Natural killer cell (primary cell): ENCODE measurements around the gene TUBA3D. TPM values are rescaled to one million over a fixed set of nuclear protein-coding genes. Genes with fewer than 3 reads are reported as not detected.
"Not testable (repeated sequence)": the region's sequence is repeated elsewhere in the genome, so short reads cannot be mapped to it uniquely, and the experiment has no call there.

Experiments
- ATAC-seq, 3 donors: fragments of 150-1000 bp in 2 of 3; fragments of 200-7000 bp in 1 of 3; cut with Tn5 transposase; 1 replicate in 1 of 3; 2 replicates in 2 of 3; pipeline ENCODE4 v1.10.0; 2021; ENCODE audit warnings: mild to moderate bottlenecking in 2 of 3, moderate library complexity in 2 of 3
- DNase-seq, 2 donors: peaks; one replicate each; pipeline versions ENCODE4 v3.0.0 to v3.0.0-alpha.2; 2013 to 2021; ENCODE audit warnings: mixed read lengths in 1 of 2
- H3K27ac ChIP-seq: one replicate; pipeline ENCODE4 v1.5.1; 2013; ENCODE audit warnings: mild to moderate bottlenecking, low read length
- H3K27me3 ChIP-seq: one replicate; pipeline ENCODE4 v1.6.1; 2013; ENCODE audit warnings: low read length; ENCODE audit not compliant: control insufficient read depth, insufficient read depth
- H3K36me3 ChIP-seq: one replicate; pipeline ENCODE4 v1.6.1; 2013; ENCODE audit warnings: low read length; ENCODE audit not compliant: control insufficient read depth, insufficient read depth
- H3K4me1 ChIP-seq: one replicate; pipeline ENCODE4 v1.6.1; 2013; ENCODE audit warnings: low read length; ENCODE audit not compliant: control insufficient read depth, insufficient read depth
- H3K4me3 ChIP-seq: one replicate; pipeline ENCODE4 v1.5.1; 2013; ENCODE audit warnings: low read length
- H3K9me3 ChIP-seq: one replicate; pipeline ENCODE4 v1.6.1; 2013; ENCODE audit warnings: low read length; ENCODE audit not compliant: control insufficient read depth, insufficient read depth
- H3K27ac Mint-ChIP-seq, 2 donors: one replicate each; pipeline ENCODE4 v1.8.0; 2022; ENCODE audit warnings: mild to moderate bottlenecking in 2 of 2, mixed read lengths in 2 of 2, moderate library complexity in 1 of 2
- H3K27me3 Mint-ChIP-seq, 2 donors: one replicate each; pipeline ENCODE4 v1.8.0; 2022; ENCODE audit warnings: low read depth in 2 of 2, mixed read lengths in 2 of 2
- H3K36me3 Mint-ChIP-seq: one replicate; pipeline ENCODE4 v1.8.0; 2022; ENCODE audit warnings: mixed read lengths
- H3K4me1 Mint-ChIP-seq, 2 donors: one replicate each; pipeline ENCODE4 v1.8.0; 2022; ENCODE audit warnings: mixed read lengths in 2 of 2
- H3K4me3 Mint-ChIP-seq: one replicate; pipeline ENCODE4 v1.8.0; 2022; ENCODE audit warnings: mild to moderate bottlenecking, moderate library complexity, mixed read lengths
- H3K9me3 Mint-ChIP-seq, 2 donors: one replicate each; pipeline ENCODE4 v1.8.0; 2022; ENCODE audit warnings: mixed read lengths in 2 of 2
- WGBS: methylation state at CpG from one replicate; pipeline ENCODE4 v1.1.7; 2013; ENCODE audit warnings: missing lambda C conversion rate; ENCODE audit not compliant: insufficient coverage; 5-methylcytosine and 5-hydroxymethylcytosine counted together
- intact Hi-C: fragments of 100-400 bp; cut with micrococcal nuclease; formaldehyde crosslinking; loops from one replicate; pipeline ENCODE4 v1.14.2; 2022
- total RNA-seq, 4 donors: library from RNA; stranded (reverse); fragments of 120-200 nt in 1 of 4; gene quantifications; one replicate each; pipeline versions ENCODE4 v1.2.3 to v1.2.4, GENCODE V29; 2013 to 2022
- TF ChIP-seq, protein P1 (sequence below): fragments of 200-600 bp; IDR thresholded peaks from one replicate; pipeline ENCODE4 v1.8.0; 2022; ENCODE audit warnings: antibody characterized with exemption

Gene TUBA3D
- total RNA-seq, 3 donors from 2014 or later (not counting 1 experiment from before 2014, with no cell fraction given), result not detected

DNA sequence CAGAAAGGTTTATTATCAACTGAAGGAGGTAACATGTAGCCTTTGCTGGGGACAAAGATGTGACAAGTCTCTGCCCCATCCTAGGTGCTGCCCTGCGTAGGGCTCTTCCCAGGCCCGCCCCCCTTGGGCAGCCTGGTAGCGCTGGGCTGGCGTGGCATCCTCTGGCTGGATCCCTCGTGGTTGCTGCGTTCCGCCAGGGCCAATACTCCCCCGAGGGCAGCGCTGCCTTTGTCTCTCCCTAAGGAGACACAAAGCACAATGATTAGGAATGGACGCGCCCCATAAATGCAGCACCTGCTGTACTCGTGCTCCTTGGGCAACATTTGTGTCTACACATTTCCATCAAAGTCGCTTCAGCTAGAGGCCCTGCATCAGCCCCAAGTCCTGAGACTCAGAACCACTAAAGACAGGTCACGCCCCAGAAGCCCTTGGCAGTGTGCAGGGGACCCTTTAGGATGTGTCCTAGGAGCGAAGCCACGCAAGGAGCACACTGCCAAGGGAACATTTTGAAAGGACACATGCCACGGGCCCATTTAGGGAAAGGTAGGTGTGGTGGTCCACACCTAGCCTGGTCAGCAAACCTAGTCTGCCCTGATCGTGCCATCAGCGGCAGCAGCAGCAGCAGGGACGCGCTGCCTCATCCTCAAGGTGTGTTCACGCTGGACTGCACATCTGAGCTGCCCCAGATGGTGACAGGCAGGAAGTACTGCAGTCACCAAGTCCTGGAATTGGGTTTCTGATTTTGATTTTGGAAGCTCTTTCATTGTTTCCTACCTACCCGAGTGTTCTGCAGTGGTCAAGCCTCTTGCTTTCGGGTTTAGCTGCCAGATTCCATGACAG, 8.3 kb downstream of the TUBA3D start:
- H3K4me1 Mint-ChIP-seq, ATAC-seq, H3K36me3 ChIP-seq, DNase-seq, H3K27ac ChIP-seq, H3K27me3 Mint-ChIP-seq, H3K9me3 ChIP-seq, H3K4me1 ChIP-seq, H3K4me3 ChIP-seq, H3K27ac Mint-ChIP-seq, intact Hi-C loops, H3K27me3 ChIP-seq, H3K9me3 Mint-ChIP-seq, H3K4me3 Mint-ChIP-seq, H3K36me3 Mint-ChIP-seq: not testable (repeated sequence)
- WGBS, result 97% methylated on average over 18 of the region's 24 CpGs

DNA sequence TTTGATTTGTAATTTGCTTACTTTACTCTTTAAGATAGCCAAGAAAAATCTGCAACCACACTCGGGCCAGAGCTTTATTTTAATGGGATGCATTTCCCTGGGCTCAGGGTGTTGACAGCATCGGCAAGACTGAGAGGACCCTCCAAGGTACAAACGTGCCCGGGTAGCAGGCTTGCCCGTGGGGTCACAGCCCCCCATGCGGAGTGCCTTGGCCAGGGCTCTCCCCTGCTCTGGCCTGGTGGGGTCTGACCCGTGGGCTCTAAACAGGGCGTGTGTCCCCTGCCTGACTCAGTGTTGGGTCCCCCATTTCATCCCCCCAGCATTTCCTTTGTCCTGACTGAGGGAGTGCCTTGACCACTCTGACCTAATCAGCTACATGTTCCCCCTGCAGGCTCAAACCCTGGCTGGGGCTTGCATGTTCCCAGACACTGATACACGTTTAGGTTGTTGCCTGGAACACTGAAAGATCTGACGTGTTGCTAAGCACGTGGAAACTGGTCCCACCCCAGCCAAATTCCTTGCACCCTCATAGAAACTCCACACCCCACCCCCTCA, 9.1 kb downstream of the TUBA3D start:
- H3K27ac Mint-ChIP-seq, H3K4me3 ChIP-seq, H3K27ac ChIP-seq, DNase-seq, H3K4me1 ChIP-seq, H3K36me3 ChIP-seq, H3K9me3 ChIP-seq, H3K4me1 Mint-ChIP-seq, H3K9me3 Mint-ChIP-seq, H3K27me3 Mint-ChIP-seq, ATAC-seq, H3K27me3 ChIP-seq, H3K36me3 Mint-ChIP-seq, H3K4me3 Mint-ChIP-seq, intact Hi-C loops: not testable (repeated sequence)
- 91% methylated on average over 10 of the region's 11 CpGs for WGBS

DNA sequence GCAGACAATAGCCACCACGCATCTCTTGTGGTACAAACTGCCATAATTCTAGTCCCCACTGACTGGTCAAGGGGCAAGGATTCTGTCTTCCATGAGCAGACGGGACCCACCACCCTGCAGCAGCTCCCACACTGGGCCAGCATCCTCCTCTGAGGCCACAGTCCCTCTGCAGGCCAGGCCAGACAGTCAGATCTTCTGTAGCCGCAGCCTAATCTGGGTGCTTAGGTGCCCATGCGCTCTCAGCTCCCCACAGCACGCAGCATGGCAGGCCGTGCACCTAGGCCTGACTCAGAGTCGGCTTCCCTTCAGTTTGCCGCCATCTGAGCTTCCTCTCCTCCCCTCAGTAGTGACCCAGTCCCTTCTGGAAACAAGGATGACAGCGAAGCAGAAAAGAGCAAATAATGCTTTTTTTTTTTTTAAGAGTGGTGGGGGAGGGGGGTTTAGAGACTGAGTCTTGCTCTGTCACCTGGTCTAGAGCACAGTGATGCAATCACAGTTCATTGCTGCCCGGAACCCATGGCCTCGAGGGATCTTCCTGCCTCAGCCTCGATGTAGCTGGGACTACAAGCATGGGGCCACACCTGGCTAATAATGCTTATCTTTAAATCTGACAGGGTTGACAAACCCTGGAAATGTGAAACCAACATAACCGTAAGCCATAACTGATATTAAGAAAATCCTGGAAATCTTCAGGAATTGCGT, 10.4 kb downstream of the TUBA3D start:
- H3K9me3 ChIP-seq, DNase-seq, H3K27me3 Mint-ChIP-seq, H3K36me3 ChIP-seq, H3K36me3 Mint-ChIP-seq, H3K27ac ChIP-seq, H3K4me3 Mint-ChIP-seq, H3K4me3 ChIP-seq, H3K27ac Mint-ChIP-seq, ATAC-seq, H3K9me3 Mint-ChIP-seq, H3K27me3 ChIP-seq, intact Hi-C loops: not testable (repeated sequence)
- 97% methylated on average over 13 of the region's 14 CpGs for WGBS
- peaks cover 16% of the 10 kb centered on the region for H3K4me1 ChIP-seq
- peaks cover 7 to 21% of the 10 kb centered on the region in 2 donors for H3K4me1 Mint-ChIP-seq

DNA sequence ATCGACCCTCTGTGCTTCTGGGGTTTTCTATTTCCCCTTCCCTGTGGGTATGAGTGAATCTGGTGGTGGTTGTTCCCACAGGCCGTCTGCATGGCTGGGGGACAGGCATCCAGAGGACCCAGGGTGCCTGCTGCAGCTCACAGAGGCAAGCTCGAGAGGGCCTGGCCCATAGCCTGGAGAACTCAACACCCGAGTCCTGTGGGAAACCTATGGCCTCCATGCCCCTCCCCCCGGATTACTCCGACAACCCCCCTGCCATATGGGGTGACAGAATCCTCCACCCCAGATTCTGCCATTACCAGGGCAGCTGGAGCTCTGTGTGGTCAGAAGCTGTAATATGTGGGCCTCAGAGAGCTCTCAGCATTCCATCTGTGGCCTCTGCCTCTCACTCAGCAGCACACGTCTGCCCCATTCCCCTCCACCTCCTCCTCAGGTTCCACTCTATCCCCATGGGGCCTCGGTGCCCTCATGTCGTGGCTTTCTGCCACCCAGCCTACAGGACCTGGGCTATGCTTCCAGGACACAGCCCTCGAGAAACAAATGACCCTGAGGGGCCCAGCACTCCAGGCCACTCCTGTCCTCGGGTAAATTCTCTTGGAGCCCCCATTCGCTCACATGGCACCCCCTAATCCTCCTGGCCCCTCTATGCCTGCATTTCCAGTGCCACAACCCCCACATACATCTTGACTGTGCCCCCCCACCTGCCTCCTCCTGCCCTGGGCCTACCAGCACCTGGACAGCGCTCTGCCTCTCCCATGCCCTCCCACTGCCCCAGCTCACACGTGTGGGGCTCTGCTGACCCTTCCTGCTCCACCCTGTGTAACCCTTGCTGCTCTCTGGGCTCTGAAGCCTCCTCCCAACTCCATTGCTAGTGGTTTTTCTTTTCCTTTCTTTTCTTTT, 12.6 kb downstream of the TUBA3D start:
- intact Hi-C loops, result no loop called here
- no peak overlapping the region for H3K4me3 Mint-ChIP-seq
- no peaks in the 10 kb centered on the region for H3K36me3 ChIP-seq
- no peaks in the 10 kb centered on the region for H3K27me3 ChIP-seq
- no peaks in the 10 kb centered on the region for H3K36me3 Mint-ChIP-seq
- TF ChIP-seq, protein P1, sequence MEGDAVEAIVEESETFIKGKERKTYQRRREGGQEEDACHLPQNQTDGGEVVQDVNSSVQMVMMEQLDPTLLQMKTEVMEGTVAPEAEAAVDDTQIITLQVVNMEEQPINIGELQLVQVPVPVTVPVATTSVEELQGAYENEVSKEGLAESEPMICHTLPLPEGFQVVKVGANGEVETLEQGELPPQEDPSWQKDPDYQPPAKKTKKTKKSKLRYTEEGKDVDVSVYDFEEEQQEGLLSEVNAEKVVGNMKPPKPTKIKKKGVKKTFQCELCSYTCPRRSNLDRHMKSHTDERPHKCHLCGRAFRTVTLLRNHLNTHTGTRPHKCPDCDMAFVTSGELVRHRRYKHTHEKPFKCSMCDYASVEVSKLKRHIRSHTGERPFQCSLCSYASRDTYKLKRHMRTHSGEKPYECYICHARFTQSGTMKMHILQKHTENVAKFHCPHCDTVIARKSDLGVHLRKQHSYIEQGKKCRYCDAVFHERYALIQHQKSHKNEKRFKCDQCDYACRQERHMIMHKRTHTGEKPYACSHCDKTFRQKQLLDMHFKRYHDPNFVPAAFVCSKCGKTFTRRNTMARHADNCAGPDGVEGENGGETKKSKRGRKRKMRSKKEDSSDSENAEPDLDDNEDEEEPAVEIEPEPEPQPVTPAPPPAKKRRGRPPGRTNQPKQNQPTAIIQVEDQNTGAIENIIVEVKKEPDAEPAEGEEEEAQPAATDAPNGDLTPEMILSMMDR, result no peak
- H3K4me3 ChIP-seq, result no peak overlapping the region
- WGBS, result 88% methylated on average over 13 of the region's 14 CpGs
- no peak for DNase-seq
- H3K4me1 Mint-ChIP-seq, result peaks cover 12 to 32% of the 10 kb centered on the region in 2 donors
- no peak for ATAC-seq
- H3K4me1 ChIP-seq, result peaks cover 22% of the 10 kb centered on the region
- H3K27ac ChIP-seq, result no peak overlapping the region
- no peak overlapping the region for H3K27ac Mint-ChIP-seq
- no peaks in the 10 kb centered on the region for H3K9me3 Mint-ChIP-seq
- H3K27me3 Mint-ChIP-seq, result no peaks in the 10 kb centered on the region
- H3K9me3 ChIP-seq, result no peaks in the 10 kb centered on the region

GRCh38 chr2:131490616-131491468, 14.9 kb downstream of the TUBA3D start:
- H3K27me3 Mint-ChIP-seq, H3K9me3 Mint-ChIP-seq, H3K36me3 ChIP-seq, ATAC-seq, H3K36me3 Mint-ChIP-seq, intact Hi-C loops, H3K9me3 ChIP-seq, H3K27ac ChIP-seq, H3K27me3 ChIP-seq: not testable (repeated sequence)
- H3K4me1 ChIP-seq, result peaks cover 34% of the 10 kb centered on the region
- peak in 1 of 2 donors; percentile 54 for DNase-seq
- peak overlapping the region; percentile 84 for H3K4me3 Mint-ChIP-seq
- H3K4me1 Mint-ChIP-seq, result peaks cover 25 to 42% of the 10 kb centered on the region in 2 donors
- WGBS, result 75% methylated on average over 20 of the region's 20 CpGs
- peak overlapping the region; percentile 56 to 85 for H3K27ac Mint-ChIP-seq
- H3K4me3 ChIP-seq, result peak overlapping the region; percentile 37

DNA sequence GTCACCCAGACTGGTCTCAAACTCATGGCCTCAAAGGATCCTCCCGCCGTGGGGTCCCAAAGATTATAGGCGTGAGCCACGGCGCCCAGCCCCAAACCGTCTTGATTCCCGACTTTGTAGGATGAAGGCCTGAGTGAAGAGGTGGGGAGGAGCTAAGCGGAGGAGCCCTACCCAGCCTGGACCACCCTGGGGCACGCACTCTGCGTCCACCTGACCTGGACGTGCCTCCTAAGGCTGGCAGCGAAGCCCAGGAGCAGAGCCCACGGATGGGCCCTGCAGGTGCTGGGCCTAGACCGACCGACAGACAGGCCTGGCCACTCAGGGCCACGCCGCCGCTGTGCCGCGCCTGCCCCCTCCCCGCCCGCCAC, 15.5 kb downstream of the TUBA3D start:
- peak overlapping the region in 1 of 2 donors; percentile 85 for H3K27ac Mint-ChIP-seq
- WGBS, result 20% methylated on average over 13 of the region's 22 CpGs
- intact Hi-C loops, DNase-seq, H3K9me3 Mint-ChIP-seq, H3K36me3 ChIP-seq, ATAC-seq, H3K27me3 Mint-ChIP-seq, H3K36me3 Mint-ChIP-seq, H3K27ac ChIP-seq, H3K9me3 ChIP-seq, H3K27me3 ChIP-seq: not testable (repeated sequence)
- peaks cover 25 to 44% of the 10 kb centered on the region in 2 donors for H3K4me1 Mint-ChIP-seq
- Histone ChIP-seq H3K4me1 (peaks cover 34% of the 10 kb centered on the region), H3K4me3 (peak overlapping the region; percentile 37)
- H3K4me3 Mint-ChIP-seq, result peak overlapping the region; percentile 84
